NOMO-1 (cell line): Measurements from ENCODE around the gene CADM1.

Experiments used
- DNase-seq, 2 experiments: peaks; one replicate each; lab custom pipeline; 2025; ENCODE audit not compliant: unreplicated experiment in 2 of 2; lab: John Stamatoyannopoulos, UW

CADM1 gene

GRCh38 chr11:115452241-115452640, 52.0 kb downstream of the CADM1 start:
- DNase-seq, result no peak

- no peak for DNase-seq
These were observed 53.7 kb downstream of the CADM1 start for GRCh38 chr11:115450519-115450918.

- no peak for DNase-seq
These were observed 56.8 kb downstream of the CADM1 start for GRCh38 chr11:115447273-115447864.

DNA sequence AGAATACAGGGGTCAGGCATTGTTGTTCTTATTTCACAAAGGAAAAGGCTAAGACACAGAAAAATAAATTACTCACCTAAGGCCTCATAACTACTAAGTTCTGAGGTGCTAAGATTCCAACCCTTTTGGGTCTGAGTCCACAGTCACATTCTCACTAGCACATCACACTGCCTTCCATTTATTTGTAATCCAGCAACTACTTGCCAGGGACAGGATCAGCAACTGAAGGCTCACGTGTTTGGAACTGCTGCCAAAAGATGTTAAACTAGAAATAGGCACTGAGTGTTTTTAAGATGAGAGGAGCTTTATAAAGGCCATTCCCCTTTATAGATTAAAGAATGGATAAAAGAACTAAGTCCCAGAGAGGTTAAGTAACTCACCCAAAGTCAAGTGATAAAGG, 58.0 kb downstream of the CADM1 start:
- DNase-seq, result no peak

DNA sequence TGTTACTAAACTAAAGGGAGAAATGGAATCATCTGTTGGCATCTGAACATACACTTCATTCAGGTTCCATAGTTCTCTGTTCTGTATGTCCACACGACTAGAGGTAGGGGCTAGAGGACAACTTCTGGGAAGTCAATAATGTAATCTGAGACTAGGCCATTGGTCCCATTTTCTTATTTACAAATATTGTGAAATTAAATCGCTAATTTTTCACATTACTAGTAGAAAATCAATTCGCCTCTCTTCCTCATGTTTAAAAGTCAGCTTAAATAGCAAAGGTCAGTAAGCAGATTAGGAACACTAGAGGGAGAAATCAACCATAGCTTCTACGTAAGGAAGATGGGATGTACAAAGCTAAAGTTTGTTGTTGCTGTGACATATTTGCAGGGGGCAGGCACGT, 59.7 kb downstream of the CADM1 start:
- no peak for DNase-seq

DNA sequence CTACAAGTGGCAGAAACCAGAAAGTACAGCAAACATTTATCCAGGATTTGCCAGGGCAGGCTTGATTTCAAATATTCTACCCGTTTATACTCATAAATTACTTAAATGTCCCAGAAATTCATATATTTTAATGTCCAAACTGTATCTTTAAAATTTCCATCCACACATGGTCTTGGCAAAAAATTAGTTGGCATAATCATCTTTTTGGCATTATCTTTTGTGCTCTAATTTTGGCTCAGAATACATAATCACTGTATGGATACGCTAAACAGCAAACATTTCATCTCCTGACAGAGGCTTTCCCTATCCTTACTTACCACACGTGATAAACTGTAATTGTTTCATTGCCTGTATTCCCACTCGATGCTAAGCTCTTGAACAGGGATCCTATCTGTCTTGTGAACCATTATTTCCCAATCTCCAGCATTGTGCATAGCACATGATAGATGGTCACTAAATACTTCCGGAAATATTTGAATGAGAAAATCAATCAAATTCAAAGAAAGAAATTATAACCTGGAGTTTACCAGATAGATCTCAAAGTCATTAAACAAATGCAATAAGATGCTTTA, 64.2 kb downstream of the CADM1 start:
- no peak for DNase-seq

- peak; percentile 87 to 95 for DNase-seq
These were observed 64.8 kb downstream of the CADM1 start for GRCh38 chr11:115439385-115439784.

DNA sequence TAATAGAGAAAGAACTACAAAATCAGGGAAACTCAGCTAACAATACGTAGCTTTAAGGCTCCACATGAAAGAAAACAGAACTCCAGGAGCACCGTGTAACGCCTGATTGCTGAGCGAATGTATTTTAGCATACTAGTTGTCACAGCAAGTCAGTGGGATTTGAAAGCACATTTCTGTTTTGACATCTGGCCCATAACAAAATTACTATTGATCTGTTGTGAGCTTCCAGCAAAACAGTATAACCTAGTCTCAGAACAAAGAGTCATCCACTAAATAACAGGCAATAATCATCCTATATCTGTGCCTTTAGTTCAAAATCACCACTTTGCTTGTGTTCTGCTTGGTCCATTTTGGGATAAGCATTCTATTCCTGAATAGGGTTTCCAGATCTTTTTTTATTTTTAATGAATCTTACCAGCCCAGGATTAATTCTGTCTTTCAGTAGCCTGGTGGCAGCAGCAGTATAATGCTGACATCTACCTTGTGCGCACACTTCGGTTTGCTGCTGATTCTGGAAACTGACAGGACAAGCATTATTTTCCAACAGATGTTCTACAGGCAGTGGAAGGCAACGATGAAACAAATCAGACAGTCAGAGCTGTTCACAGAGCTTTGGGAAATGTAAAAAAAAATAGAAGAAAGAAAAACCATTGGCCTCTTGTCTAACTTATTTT, 66.2 kb downstream of the CADM1 start:
- DNase-seq, result no peak

DNA sequence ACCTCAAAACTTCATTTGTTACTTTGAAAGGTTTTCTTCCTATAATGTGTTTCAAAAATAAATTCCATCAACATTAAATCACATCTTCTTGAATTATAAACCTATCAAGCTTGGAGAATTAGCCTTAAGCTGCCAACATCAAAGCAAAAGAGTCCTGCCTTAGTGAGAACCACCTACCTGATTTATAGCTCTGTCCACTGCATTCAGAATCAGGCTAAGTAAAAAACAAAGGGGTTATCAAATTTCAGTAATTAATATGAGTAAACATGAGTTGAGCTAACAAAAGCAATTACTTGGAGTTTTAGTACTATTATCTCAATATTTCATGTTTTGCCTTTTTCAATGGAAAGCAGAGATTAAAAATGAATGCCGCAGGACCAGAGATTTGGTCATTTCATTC, 73.9 kb downstream of the CADM1 start:
- no peak for DNase-seq

DNA sequence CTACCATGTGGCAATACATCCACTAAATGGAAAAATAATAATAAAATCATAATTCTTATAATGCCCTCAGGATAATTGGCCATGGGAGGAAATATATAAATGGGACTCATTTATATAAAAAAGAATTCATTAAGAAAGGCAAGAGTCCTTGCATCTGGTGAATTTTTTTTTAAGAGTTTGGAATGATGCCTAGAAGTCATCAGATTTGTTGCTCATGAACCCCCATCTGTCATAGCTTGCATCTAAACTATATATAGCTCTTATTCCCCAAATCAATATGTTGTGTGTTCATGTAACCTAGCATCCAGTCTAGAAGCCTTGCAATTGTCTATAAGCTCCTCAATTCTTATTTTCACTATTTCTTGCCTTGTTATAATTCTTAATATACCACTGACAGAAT, 75.9 kb downstream of the CADM1 start:
- DNase-seq, result no peak

DNA sequence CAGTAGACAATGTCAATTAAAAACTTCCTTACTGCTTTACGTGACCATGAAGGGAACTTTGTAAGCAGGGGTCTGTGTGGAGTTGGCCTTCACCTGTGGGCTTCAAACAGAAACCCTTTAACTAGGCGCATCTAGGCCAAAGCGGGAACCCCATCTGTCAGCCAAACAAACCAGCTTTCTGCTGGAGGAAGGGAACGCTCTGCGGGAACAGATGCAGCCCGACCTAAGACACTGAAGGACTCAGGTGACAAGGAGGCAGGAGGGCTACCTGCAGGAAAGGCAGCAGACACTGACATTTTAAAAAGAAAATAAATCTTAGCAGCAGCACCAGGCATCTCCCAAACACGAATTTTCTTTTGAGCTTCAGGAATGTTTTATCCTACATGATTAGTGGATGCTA, 78.4 kb downstream of the CADM1 start:
- DNase-seq, result no peak

DNA sequence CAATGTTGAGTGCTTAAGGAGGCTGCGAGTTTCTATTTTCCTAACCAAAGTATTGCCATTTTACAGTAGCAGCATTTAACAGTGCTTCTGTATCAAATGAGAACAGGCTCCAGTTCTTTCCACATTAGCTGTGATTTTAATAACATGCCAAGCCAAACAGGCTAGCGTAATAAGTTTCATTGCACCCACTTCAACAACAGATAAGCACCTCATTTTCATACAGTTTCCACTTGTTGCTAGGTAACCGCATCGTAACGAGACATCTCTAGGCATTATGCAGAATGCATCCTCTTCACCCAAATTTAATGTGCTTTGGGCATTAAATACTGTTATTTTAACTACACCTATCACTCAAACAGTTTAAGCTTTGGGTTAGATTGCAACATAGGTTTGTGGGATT, 79.0 kb downstream of the CADM1 start:
- DNase-seq, result no peak

GRCh38 chr11:115423728-115424459, 80.3 kb downstream of the CADM1 start:
- no peak for DNase-seq

GRCh38 chr11:115421992-115422689, 82.1 kb downstream of the CADM1 start:
- DNase-seq, result no peak

GRCh38 chr11:115421352-115421991, 82.7 kb downstream of the CADM1 start:
- no peak for DNase-seq

DNA sequence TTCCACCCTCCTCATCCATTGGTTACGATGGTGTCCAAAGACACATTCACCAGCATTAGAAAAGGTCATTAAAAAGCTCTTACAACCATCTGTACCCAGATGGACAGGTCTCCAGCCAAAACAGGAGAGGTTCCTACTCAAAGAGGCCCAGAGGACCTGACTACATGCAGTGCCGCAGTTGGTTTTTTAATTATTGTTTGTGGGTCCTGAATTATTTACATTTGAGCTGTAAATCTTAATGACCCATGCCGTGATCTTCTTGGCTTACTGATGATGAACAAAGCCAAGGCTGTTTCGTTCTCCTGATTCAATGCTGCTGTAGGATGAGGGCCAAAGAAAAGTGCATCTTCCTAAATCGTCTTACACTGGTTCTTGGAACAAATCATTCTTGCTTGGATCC, 83.7 kb downstream of the CADM1 start:
- DNase-seq, result no peak

- DNase-seq, result no peak
These were observed 85.6 kb downstream of the CADM1 start for GRCh38 chr11:115418626-115419025.

DNA sequence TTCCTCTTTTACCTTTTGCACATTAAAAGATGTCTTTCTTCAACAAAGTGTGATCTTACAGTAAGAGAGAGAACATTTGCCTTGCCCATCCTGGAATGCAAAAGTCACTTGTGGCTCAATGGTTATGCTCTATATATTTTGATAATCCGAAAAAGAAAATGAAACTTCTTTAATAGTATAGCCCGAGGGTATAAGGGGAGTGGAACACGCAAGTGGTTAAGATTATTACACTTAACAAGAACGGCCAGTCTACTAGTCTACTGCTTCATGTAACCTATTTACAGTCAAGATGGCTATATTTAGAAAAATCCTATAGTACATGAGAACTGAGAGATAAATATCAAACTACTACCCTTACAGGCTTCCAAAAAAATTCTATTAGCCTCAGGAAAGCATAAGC, 86.1 kb downstream of the CADM1 start:
- no peak for DNase-seq

DNA sequence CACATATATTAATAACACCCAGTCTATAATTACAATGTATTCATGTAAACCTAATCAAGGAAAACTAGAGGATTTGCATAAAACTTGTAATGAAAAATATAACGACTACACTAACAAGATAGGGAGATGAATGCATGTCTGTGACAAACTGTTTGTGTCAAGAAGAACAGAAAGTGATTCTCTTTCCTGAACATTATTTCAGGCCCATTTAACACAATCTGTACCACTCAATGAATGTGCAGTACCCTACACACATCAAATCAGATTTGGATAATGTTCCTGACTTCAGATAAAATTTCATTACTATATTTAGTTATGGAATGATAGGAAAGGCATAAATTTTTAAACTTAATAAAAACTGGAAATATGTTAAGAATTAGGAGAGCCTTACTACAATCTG, 93.1 kb downstream of the CADM1 start:
- DNase-seq, result no peak

- no peak for DNase-seq
These were observed 94.5 kb downstream of the CADM1 start for GRCh38 chr11:115409691-115410220.
